B cell (primary cell): ENCODE data around the gene MRPS9.

Experiments
- EZH2 ChIP-seq: IDR thresholded peaks from 2 replicates; pipeline ENCODE4 v1.6.1; 2012; ENCODE audit warnings: borderline replicate concordance, low read depth, mild to moderate bottlenecking, moderate library complexity, low read length; ENCODE audit not compliant: insufficient read depth, poor library complexity, severe bottlenecking
- TF ChIP-seq, protein P1 (sequence below): fragments of 200-600 bp; IDR thresholded peaks from one replicate; pipeline ENCODE4 v1.8.0; 2022; ENCODE audit warnings: antibody characterized with exemption, mild to moderate bottlenecking

DNA sequence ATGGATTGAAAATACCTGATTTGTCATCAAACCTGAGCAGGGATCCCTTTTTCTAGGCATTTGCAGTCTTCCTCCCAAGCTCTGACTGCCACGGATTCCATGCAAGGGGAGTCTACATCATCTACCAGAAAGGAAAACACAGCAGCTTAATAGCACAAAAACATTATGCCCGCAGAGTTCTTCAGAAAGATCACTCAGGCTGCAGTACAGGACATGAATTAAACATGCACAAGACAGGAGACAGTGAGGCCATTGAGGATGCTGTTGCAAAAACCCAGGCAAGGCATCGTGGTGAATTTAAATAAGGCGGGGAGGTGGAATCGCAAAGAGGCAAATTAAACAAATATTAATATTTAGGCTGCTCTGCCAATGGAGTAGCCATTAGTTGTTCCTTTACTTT, 88.5 kb downstream of the MRPS9 start:
- TF ChIP-seq, protein P1, sequence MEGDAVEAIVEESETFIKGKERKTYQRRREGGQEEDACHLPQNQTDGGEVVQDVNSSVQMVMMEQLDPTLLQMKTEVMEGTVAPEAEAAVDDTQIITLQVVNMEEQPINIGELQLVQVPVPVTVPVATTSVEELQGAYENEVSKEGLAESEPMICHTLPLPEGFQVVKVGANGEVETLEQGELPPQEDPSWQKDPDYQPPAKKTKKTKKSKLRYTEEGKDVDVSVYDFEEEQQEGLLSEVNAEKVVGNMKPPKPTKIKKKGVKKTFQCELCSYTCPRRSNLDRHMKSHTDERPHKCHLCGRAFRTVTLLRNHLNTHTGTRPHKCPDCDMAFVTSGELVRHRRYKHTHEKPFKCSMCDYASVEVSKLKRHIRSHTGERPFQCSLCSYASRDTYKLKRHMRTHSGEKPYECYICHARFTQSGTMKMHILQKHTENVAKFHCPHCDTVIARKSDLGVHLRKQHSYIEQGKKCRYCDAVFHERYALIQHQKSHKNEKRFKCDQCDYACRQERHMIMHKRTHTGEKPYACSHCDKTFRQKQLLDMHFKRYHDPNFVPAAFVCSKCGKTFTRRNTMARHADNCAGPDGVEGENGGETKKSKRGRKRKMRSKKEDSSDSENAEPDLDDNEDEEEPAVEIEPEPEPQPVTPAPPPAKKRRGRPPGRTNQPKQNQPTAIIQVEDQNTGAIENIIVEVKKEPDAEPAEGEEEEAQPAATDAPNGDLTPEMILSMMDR, result no peak
- no peak for TF ChIP-seq EZH2
